Urinary bladder (tissue), 4 donors: ENCODE measurements around the gene SGSM1. TPM values are rescaled to one million over a fixed set of nuclear protein-coding genes. Genes with fewer than 3 reads are reported as not detected.
A peak's percentile ranks its signal among the peaks of the same experiment; 100 is the strongest.

Experiments used
- DNase-seq: peaks from one replicate; pipeline ENCODE4 v3.0.0-alpha.2; 2015; ENCODE audit errors: extremely low spot score
- H3K27ac ChIP-seq: one replicate; pipeline ENCODE4 v1.5.1; 2013; ENCODE audit warnings: low read depth, mild to moderate bottlenecking, moderate library complexity
- H3K36me3 ChIP-seq: one replicate; pipeline ENCODE4 v1.6.1; 2013; ENCODE audit warnings: mild to moderate bottlenecking, moderate library complexity; ENCODE audit not compliant: insufficient read depth
- H3K4me1 ChIP-seq: one replicate; pipeline ENCODE4 v1.6.1; 2013; ENCODE audit warnings: mild to moderate bottlenecking, moderate library complexity; ENCODE audit not compliant: insufficient read depth
- H3K4me3 ChIP-seq: one replicate; pipeline ENCODE4 v1.5.1; 2013; ENCODE audit warnings: low read depth, low read length
- WGBS: extraction: QIAGEN DNeasy Blood & Tissue Kit; methylation state at CpG from one replicate; pipeline ENCODE4 v1.1.7; 2013; 5-methylcytosine and 5-hydroxymethylcytosine counted together
- polyA plus RNA-seq: library from polyadenylated mRNA; stranded (reverse); fragments of 200-250 nt; gene quantifications from one replicate; pipeline ENCODE4 v1.2.3, GENCODE V29; 2013
- total RNA-seq: library from RNA; depleted of rRNA; stranded (reverse); fragments of >200 nt; gene quantifications from one replicate; pipeline ENCODE4 v1.2.3, GENCODE V29; 2014
- donor health status: healthy with polysubstance abuse.
- donor health status: healthy.

The SGSM1 gene
- total and polyA plus RNA-seq, 2 donors, result 1.9 to 2.0 TPM

DNA sequence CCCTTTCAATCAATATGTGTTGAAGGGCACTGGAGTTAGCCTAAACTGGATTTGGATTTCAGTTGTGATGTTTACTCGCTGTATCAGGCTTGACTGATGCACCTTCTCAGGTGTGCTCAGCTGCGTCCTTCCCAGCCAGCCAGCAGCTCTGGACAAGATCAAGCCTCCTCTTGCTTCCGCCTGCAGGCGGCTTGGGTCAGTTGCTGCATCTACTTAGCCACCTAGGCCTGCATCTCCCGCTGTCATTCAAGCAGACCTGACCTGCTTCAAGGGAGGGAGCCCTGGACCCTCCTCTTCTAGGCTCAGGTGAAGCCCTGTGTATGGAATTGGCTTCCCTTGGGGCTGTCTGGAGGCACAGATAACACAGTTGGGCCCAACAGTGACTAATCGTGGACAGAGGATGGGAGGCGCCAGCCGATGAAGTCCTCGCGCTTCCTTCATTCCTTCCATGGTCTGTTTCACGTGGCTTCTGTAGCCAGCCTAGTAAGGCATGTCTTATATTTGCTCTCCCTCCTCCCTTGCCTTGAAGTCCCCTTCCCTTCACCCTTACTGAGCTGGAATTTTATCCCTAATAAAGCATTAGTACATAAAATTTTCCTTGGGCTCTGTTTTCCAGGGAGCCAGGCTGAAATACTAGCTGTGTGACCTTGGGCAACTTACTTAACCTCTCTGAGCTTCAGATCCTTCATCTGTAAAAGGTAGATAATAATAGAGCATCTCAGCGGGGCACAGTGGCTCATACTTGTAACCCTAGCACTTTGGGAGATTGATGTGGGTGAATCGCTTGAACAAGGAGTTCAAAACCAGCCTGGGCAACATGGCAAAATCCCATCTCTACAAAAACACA is 142.6 kb downstream of the SGSM1 start:
- no peak overlapping the region for H3K27ac ChIP-seq
- no peaks in the 10 kb centered on the region for H3K36me3 ChIP-seq
- no peak overlapping the region for H3K4me3 ChIP-seq
- no peak for DNase-seq
- WGBS, result 86% methylated on average over 13 of the region's 13 CpGs
- H3K4me1 ChIP-seq, result no peaks in the 10 kb centered on the region

DNA sequence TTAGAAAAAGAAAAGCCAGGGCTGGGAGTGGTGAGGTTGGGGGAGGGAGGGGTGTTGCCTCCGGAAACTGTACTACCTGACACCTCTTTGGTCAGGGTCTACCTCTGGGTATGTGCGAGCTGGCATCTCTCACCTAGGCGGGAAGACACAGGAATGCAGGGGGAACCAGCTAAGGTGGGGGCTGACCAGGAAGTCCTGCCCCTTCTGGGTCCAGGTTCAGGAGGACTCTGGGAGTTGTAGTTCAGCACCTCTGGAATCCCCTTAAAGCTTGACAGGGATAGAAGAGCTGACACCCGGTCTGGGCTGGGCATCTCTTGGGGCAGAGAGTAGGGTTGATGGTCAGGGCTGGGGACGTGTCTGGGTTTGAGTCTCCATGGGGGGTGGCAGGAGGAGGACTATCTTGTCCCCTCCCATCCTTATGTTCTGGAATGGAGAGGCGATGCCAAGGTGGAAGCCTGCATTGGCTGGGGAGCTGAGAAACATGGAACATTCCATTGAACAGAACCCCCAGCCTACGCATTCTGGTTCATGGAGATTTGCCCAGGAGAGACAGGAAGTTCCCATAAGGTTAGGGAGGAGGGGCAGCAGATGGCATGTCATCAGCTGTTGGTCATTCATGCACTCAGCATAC is 144.4 kb downstream of the SGSM1 start:
- 22% methylated on average over 7 of the region's 7 CpGs for WGBS
- H3K27ac ChIP-seq, result no peak overlapping the region
- no peak overlapping the region for H3K4me3 ChIP-seq
- H3K36me3 ChIP-seq, result no peaks in the 10 kb centered on the region
- no peaks in the 10 kb centered on the region for H3K4me1 ChIP-seq
- no peak for DNase-seq

DNA sequence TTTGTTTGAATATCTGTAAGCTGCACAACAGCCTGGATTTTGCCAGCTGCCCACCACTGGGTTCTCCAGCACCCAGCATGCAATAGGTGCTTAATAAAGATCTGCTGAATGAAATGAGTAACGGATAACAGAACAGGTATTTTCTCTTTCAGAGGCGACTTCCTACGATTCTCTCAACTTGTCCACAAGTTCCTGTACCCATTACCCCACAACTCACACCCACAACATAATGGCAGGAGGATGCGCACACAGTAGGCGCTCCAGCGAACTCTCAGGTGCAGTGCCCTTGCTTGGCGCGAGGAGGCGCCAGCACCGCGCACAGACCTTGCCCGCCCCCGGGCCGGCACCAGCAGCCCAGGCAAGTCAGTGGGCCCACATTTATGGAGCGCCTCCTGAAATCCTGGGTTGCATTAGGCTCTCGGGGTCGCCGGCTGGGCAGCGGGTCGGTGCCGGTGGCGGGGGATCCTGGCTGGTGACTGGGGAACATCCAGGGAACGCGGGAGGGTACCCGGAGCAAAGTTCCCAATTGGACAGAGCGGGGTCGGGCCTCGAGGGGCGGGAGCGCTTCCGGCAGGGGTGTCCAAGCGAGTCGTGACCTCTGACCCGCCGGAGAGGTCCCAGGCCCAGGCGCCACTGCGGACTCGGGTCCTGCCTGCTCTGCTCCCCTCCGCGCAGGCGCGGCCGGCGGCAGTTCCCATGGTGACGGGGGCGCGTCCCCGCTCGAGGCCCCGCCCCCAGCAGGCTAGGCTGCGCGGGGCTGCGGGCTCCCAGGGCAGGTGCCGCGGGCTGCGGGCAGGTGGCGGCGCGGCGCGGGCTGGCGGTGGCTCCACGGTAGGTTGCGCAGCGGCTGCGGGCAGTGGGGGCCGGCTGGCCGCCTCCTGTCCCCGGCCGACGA is 146.2 kb downstream of the SGSM1 start, which contains the start of gene KIAA1671:
KIAA1671 (plus strand) TSS at position 775 of the 895 bp plus-strand sequence. CDS start 75,284 bp downstream, outside the sequence.
- H3K27ac ChIP-seq, result peak within 1 kb of the TSS; percentile 38
- WGBS, result 1% methylated on average over 71 of the region's 71 CpGs
- H3K4me1 ChIP-seq, result no peaks in the 10 kb centered on the region
- DNase-seq, result no peak
- H3K36me3 ChIP-seq, result no peaks in the 10 kb centered on the region
- H3K4me3 ChIP-seq, result peak within 1 kb of the TSS; percentile 66

DNA sequence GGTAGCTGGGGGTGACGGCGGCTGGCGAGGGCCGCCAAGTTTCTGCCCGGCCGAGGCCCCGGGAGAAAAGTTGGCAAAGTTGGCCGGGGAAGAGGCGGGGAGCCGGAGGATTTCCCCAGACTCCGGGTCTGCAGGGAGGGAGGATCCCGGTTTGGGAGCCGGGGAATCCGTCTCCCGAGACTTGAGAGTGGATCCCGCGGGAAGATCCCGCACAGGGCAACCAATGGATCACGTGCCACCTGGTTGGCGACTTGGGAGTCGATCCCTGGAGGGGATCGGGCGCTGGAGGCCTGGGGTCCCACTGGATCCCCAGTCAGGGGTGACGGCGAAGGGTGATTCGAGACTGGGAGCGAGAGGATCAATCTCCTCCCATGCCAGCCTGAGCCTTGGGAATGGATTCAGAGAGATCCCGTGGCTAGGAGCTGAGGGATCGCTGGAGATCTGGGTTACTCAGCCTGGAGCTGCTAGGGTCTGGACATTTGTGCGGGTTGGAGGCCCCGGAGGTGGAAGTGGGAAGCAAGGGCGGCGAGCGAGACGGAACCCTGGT is 146.9 kb downstream of the SGSM1 start:
- 1% methylated on average over 35 of the region's 35 CpGs for WGBS
- no peaks in the 10 kb centered on the region for H3K4me1 ChIP-seq
- H3K27ac ChIP-seq, result no peak overlapping the region
- H3K4me3 ChIP-seq, result peak overlapping the region; percentile 66
- no peak for DNase-seq
- H3K36me3 ChIP-seq, result no peaks in the 10 kb centered on the region

DNA sequence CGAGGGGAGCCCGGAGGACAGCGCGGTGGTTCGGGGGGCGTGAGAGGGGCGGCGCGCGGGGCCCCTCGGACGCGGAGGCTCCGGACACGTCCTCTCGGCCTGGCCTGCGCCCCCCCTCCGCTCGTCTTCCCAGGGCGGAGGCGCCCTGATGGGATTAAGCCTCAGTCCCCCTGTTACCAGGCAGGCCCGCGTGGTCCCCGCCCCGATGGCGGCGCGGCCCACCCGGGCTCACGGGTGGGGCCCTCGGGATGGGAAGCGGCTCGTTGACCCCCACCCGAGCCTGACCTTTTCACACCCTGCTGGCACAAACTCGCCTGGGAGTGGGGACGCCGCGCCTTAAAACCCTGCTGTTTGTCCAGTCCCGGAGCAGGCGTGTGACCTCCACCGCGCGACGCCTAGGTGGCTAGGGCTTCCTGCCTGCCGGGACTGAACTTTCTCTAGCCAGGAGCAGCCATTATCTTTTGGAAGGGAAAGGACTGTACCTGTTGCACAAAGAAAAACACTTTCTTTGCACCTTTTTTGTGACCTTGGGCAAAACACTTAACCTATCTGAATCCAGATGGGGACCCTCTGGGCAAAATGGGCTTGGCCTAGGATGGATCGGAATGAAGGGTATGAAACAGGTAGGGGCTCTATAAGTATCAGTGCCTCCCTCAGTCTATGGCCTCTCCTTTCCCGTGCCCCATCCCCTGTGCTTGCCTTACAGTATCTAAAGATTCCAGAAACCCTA is 147.5 kb downstream of the SGSM1 start:
- Histone ChIP-seq H3K4me1 (no peaks in the 10 kb centered on the region), H3K4me3 (peak overlapping the region; percentile 66), H3K36me3 (no peaks in the 10 kb centered on the region), H3K27ac (no peak overlapping the region)
- no peak for DNase-seq
- WGBS, result 8% methylated on average over 47 of the region's 47 CpGs

DNA sequence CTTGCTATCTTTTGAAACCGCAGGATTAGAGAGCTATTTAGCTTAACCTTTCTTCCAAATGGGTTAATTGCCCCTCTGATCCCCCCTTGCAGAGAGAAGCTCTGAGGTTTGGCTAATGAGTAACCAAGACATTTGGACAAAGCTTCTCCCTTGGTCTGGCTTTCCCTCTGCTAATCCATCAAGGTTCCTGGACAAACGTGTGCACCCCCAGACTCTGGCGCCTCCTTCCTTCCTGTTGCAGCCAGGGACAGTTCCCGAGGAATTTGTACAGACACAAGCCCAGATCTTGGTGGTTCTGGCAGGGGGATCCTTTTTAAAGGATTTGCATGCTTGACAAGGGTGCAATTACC is 148.1 kb downstream of the SGSM1 start:
- no peaks in the 10 kb centered on the region for H3K36me3 ChIP-seq
- 44% methylated on average over 4 of the region's 4 CpGs for WGBS
- no peak overlapping the region for H3K27ac ChIP-seq
- no peaks in the 10 kb centered on the region for H3K4me1 ChIP-seq
- H3K4me3 ChIP-seq, result no peak overlapping the region
- no peak for DNase-seq

DNA sequence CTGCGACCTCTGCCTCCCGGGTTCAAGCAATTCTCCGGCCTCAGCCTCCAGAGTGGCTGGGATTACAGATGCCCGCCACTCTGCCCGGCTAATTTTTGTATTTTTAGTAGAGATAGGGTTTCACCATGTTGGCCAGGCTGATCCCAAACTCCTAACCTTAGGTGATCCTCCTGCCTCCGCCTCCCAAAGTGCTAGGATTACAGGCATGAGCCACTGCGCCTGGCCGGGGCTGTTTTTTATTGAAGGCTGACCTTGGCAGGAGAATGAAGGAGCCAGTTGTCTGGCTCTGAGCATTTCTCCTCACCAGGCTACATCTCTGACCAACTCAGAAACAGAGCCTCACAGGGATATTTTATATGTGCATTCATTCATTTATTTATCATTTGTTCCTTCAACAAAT is 148.8 kb downstream of the SGSM1 start:
- WGBS, result 89% methylated on average over 8 of the region's 8 CpGs
- Histone ChIP-seq H3K36me3 (no peaks in the 10 kb centered on the region), H3K27ac (no peak overlapping the region), H3K4me3 (no peak overlapping the region), H3K4me1 (no peaks in the 10 kb centered on the region)
- DNase-seq, result no peak

DNA sequence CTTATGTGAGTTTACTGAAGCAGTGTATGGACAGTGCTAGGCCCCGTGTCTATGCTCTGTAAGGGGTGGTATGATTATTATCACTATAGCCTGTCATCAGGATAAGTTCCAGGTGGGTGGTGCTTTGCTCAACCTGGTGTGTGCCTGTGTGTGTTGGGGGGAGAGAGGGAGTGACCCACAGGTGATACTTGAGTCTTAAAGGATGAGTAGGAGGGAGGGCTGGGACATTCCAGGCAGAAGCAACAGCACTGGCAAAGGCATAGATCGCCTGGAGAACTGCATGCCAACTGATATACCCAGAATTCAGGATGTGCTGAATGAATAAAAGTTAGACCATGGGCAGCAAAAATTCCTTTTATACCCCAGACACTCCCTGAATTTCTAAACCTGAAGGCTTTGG is 151.0 kb downstream of the SGSM1 start:
- H3K36me3 ChIP-seq, result no peaks in the 10 kb centered on the region
- no peaks in the 10 kb centered on the region for H3K4me1 ChIP-seq
- no peak for DNase-seq
- WGBS, result 81% methylated on average over 2 of the region's 2 CpGs
- H3K4me3 ChIP-seq, result no peak overlapping the region
- H3K27ac ChIP-seq, result no peak overlapping the region

DNA sequence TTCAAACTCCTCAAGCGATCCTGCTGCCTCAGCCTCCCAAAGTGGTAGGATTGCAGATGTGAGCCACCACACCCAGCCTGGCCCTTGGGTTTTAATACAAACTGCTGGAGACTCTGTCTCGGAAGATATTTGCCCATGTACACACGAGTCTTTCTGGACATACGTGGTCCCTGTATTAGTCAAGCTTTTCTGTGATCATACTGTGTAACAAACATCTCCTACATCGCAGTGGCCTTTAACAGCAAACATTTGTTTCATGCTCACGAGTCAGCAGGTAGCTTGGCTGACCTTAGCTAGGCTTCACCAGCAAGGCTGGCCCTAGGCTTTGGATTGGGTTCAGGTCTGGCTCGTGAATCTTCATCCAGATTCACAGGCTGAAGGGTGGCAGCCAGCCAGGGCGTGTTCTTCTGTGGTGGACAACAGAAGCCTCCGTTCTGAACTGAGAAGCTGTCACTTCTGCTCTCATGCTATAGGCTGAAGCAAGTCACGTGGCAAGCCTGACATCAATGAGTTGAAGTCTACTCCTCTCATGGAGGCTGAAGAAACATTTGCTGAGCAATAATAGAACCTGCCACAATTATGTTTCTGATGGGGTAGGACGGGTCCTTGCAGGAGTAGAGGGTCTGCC is 155.3 kb downstream of the SGSM1 start:
- no peak overlapping the region for H3K4me3 ChIP-seq
- no peak overlapping the region for H3K27ac ChIP-seq
- no peak for DNase-seq
- H3K36me3 ChIP-seq, result no peaks in the 10 kb centered on the region
- no peaks in the 10 kb centered on the region for H3K4me1 ChIP-seq
- 88% methylated on average over 11 of the region's 11 CpGs for WGBS

DNA sequence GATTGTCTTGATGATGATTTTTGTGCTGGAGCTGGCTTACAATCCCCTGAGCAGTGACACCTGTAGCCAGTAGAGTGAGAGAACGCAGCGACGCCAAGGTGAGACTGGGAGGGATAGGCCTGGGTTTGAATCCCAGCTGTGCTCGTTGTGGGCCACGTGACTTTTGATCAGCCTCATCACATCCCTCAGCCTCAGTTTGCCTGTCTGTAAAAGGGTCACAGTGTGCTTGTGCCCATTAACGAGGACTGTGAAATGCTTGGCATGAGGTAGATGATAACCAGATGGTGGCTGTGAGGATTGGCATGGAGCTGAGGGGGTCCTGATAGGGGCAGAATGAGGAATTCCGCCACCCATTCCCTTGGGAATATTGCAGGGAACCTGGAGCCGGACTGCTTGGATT is 156.1 kb downstream of the SGSM1 start:
- 86% methylated on average over 8 of the region's 8 CpGs for WGBS
- H3K36me3 ChIP-seq, result no peaks in the 10 kb centered on the region
- DNase-seq, result no peak
- no peak overlapping the region for H3K27ac ChIP-seq
- H3K4me1 ChIP-seq, result no peaks in the 10 kb centered on the region
- no peak overlapping the region for H3K4me3 ChIP-seq

DNA sequence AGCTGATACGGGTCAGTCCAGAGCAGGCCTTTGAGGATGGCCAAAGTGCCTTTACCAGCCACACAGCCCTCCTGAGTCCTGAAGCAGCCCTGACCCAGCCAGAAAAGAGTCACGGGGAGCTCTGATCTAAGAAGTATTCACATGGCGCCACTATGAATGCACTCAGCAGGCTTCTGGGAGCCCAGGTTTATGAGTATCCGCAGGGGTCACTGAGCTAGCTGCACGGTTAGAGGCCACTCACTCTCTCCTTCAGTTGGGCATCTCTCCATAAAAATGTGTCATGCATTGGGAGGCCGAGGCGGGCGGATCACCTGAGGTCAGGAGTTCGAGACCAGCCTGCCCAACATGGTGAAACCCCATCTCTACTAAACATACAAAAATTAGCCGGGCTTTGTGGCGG is 156.8 kb downstream of the SGSM1 start:
- H3K36me3 ChIP-seq, result no peaks in the 10 kb centered on the region
- 89% methylated on average over 11 of the region's 11 CpGs for WGBS
- H3K4me1 ChIP-seq, result no peaks in the 10 kb centered on the region
- H3K27ac ChIP-seq, result no peak overlapping the region
- no peak for DNase-seq
- H3K4me3 ChIP-seq, result no peak overlapping the region

DNA sequence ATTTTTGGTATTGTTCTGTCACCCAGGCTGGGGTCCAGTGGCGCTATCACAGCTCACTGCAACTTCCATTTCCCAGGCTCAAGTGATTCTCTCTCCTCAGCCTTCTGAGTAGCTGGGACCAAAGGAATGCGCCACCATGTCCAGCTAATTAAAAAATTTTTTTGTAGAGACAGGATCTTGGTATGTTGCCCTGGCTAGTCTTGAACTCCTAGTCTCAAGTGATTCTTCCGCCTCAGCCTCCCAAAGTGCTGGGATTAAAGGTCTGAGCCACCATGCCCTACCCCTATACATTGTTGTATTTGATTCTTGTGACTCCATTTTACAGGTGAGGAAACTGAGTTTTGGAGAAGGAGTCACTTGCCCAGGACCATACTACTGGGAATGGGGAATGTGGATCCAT is 158.4 kb downstream of the SGSM1 start:
- Histone ChIP-seq H3K4me1 (no peaks in the 10 kb centered on the region), H3K27ac (no peak overlapping the region), H3K36me3 (no peaks in the 10 kb centered on the region), H3K4me3 (no peak overlapping the region)
- no peak for DNase-seq
- 95% methylated on average over 3 of the region's 3 CpGs for WGBS
